NCI-H1105 (cell line): Measurements from ENCODE around the gene ADCY1.

Experiments
- DNase-seq: peaks from one replicate; lab custom pipeline; 2025; lab: John Stamatoyannopoulos, UW

Gene ADCY1

GRCh38 chr7:45653209-45653907 lies 79.2 kb downstream of the ADCY1 start:
- no peak for DNase-seq

DNA sequence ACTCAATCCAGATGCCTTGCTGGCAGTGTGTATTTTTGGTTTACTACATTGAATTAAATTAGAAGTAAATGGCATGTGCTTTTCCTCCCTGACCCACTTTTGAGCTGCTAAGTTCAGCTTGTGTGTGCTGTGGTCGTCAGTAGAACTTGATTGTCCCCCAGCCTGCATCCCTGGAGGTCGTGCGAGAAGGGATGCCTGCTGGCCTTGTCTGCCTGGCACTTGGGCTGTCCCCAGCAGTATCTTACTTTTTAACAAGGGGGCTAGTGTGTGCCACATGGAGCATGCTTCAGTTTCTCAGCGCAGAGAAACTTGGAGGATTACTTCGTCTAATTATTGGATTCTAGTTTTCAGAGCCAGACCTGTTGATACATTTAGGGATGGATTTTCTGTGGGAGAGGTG lies 80.2 kb downstream of the ADCY1 start:
- DNase-seq, result no peak

GRCh38 chr7:45655539-45655938 lies 81.4 kb downstream of the ADCY1 start:
- DNase-seq, result no peak

DNA sequence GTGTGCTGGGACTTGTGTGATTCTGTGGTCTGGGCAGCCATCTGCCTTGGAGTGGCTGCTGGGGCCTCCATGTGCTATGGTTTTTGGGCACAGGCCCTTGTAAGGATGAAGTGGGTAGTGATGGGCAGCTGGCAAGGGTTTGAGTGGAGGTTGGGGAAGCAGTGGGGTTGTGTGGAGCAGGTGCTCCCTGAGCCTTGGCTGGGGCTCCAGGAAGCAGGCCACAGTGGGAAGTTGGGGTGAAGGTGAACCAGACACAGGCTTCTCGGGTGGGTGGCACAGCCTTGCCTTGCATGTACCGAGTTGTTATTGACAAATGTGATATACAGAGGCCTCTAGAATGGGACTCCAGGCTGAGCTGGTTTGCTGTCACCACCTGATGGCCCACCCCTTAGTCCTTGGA lies 82.3 kb downstream of the ADCY1 start:
- no peak for DNase-seq

- no peak for DNase-seq
Observed at GRCh38 chr7:45657136-45657889, 83.1 kb downstream of the ADCY1 start.

DNA sequence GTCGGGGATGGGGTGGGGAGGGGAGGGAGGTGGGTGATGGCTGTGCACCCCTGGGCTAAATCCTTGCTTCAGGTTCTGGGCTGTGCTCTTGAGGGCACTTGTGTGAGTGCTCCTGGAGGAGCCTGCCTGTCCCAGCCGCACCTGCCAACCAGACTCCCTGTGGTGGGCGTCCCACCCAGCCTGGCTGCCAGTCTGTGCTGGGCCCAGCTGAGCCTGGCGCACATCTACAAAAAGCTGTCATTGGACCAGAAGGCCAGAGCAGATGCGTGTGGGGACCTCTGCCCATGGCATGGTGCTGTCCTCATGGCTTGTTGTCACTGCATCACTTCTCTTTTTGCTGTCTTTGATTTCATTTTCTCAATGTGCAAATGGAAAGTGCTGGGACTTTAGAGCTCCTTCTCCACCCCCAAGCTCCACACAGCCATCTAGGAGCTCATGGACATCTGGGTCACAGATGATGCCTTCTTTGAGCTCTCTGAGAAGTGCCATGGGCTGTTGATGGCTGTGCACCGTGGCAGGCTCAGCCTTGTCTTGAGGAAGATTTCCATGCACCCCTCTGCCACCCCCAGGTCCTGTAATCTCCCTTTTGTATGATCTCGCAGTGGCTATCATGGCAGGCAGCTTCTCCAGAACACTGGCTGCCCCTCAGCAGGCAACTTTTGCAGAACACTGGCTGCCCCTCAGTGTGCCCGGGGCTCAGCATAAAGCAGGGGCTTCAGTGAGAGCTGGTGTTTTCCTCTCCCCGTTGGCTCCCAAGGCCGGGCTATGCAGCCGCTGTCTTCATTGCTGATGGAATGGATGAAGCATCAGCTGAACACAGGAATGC lies 83.9 kb downstream of the ADCY1 start:
- no peak for DNase-seq

DNA sequence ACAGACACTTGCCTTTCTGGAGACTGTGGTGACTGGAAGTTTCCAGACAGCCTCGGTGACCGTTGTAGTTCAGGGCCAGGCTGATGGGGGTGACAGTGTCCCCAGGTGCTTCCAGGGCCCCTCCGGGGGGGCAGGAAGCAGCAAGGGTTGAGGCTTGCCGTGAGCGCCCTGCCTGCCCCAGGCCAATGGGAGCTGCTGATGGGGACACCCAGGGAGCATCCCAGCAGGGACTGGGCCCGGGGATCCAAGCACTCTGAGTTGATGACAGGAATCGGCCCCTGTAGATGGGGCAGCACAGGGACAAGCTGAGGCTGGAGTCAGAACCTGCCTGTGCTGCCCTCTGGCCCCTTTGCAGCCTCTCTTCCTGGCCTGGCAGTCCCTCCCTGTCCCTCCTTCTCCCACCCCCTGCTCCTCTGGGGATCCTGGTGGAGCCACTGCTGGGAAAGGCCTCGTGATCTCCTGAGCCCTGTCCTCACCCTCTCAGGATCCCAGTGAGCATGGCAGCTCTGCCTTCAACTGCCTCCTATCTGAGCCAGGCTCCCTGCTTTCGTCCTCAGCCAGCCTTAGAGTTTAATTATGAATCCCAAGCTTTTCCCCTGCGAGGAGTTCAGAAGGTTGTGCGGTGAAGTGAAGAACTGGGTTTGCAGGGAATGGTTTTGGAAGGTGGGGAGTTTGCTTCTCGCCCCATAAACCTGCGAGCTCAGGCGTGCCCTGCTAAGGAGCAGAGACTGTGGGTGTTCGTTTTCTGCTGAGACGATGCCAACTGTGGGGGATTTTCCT lies 84.7 kb downstream of the ADCY1 start:
- no peak for DNase-seq

DNA sequence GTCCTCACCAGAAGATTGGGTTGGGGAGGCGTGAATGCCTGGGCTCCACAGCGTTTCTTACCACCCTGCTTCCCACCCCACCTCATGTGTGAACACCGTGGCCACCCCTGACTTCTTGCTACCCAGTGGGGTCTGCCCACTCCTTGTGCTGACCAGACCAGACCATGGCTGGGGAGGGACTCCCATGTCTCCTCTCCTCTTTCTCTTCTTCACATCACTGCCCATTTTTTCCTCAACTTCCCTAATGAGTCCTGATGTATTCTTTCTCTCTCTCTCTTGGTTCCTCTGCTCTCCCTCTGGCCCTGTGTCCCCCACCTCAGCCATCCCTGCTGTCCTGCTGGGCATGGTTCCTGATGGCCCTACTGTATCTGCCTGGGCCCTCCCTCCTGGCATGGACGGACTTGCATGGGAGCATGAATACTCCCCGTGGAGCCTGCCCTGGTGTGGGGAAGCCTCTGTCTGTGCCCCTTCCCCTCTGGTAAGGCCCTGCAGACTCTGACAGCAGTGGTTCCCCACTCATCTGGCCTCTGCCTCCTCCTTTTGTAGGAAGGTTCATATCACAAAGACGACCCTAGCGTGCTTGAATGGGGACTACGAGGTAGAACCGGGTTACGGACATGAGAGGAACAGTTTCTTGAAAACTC lies 85.5 kb downstream of the ADCY1 start:
- DNase-seq, result no peak

- no peak for DNase-seq
Observed at GRCh38 chr7:45660201-45660900, 86.2 kb downstream of the ADCY1 start.

- DNase-seq, result no peak
Observed at GRCh38 chr7:45660901-45661211, 86.7 kb downstream of the ADCY1 start.

- DNase-seq, result no peak
Observed at GRCh38 chr7:45661302-45661995, 87.3 kb downstream of the ADCY1 start.

DNA sequence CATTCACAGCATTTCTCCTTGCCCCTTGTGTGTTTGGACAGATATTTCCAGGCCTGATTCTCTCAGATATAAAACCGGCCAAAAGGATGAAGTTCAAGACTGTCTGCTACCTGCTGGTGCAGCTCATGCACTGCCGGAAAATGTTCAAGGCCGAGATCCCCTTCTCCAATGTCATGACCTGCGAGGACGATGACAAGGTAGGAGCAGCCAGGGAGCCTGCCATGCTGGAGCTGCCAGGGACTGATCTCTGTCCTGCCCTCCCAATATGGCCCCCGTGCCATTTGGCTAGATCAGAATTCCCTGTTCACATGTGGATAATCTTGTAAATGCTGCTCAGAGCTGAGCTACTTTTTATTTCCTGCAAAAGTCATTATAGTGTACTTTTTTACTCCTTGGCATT lies 87.8 kb downstream of the ADCY1 start:
- no peak for DNase-seq

DNA sequence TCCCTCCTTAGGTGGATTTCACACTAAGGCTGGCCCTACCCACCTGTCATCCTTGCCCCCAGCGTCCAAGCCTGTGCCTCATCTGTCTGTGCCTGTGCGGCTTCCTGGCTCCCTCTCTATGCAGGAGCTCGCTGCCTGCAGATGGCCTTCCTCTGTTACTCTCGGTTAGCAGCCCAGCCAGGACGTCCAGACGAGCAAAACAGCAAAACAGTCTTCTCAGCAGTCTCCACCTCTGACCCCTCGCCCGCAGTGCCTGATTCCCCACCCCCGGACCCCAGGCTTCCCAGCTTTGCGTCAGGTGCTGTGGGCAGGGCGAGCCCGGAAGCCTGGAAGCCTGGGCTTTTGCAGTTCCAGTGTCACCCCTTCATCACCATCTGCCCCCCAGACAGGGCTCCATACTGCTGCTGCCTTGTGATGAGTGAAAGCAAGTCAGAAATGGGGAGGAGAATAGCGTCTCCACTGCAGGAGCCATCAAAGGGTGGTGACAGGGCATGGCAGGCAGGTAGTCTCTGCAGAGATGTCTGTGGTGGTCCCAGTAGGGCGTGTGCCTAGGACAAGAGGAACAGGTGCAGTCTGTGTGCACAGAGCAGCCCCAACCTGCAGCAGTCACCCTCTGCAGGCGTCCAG lies 88.5 kb downstream of the ADCY1 start:
- DNase-seq, result no peak

- DNase-seq, result no peak
Observed at GRCh38 chr7:45663167-45663921, 89.2 kb downstream of the ADCY1 start.

- DNase-seq, result no peak
Observed at GRCh38 chr7:45663965-45664633, 89.9 kb downstream of the ADCY1 start.

GRCh38 chr7:45665172-45665571 lies 91.0 kb downstream of the ADCY1 start:
- DNase-seq, result no peak

GRCh38 chr7:45670227-45670626 lies 96.1 kb downstream of the ADCY1 start:
- no peak for DNase-seq

DNA sequence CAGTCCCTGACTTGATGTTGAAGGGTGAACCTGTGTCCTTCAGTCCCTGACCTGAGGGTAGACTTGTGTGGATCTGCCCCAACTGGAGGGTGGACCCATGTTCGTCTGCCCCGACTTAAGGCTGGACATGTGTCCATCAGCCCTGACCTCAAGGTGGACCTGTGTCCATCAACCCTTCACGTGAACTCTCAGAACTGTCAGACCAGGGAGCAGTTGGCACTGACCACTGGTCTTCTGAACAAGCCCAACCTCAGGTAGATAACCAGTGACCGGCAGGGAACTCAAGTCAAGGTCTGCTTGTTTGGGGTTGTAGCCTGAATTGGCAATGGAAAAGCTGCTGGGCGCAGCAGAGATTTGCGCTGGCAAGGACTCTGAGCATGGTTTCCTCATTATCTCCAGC lies 96.5 kb downstream of the ADCY1 start:
- no peak for DNase-seq
